Hindlimb muscle (tissue), 1 donor: Measurements from ENCODE around the gene GTPBP1. TPM values are rescaled to one million over a fixed set of nuclear protein-coding genes. Genes with fewer than 3 reads are reported as not detected.

ENCODE experiments used
- DNase-seq: peaks from one replicate; pipeline ENCODE4 v3.0.0-alpha.2; 2013
- polyA plus RNA-seq: library from polyadenylated mRNA; unstranded; fragments of 120-200 nt; gene quantifications from one replicate; pipeline ENCODE4 v1.2.1, GENCODE V29; 2013; ENCODE audit not compliant: insufficient read length

The GTPBP1 gene
- polyA plus RNA-seq, 1 donor: 35.8 TPM

- no peak for DNase-seq
Observed at GRCh38 chr22:38704654-38705234, 1.0 kb upstream of the GTPBP1 start.

- DNase-seq: peak; percentile 48
Observed at GRCh38 chr22:38706101-38706900, 557 bp downstream of the GTPBP1 start.

DNA sequence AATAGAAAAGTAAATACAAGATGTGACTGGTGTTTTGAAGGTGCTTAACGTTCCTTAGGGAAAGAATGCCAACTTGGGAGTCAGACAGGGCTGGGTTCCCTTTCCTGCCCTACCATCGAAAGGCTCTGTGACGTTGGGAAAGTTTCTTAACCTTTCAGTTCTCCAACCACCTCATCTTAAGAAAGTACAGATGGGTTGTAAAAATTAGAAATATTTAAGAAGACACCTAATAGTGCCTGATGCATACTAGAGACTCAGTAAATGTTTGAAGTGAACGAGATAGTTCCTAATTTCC lies 1.1 kb downstream of the GTPBP1 start:
- no peak for DNase-seq

DNA sequence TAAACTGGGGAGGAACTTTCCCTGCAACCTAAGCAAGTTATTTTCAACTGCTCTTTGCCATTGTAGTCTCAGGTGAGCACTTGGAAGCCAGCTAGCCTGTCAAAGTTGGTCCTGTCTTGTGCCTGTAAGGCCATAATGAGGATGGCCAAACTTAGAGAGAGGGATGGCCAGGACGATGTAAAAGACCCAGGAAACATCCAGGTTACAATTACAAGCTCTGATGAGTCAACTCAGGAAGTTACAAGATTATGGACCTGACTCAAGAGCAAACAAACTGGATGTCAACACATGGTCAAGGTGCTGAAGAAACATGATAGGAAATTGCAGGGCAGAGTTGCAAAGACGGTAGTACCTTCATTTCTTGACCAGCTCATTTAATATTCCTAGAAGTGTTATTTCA lies 1.6 kb downstream of the GTPBP1 start:
- no peak for DNase-seq

GRCh38 chr22:38707984-38708383 lies 2.2 kb downstream of the GTPBP1 start:
- DNase-seq: no peak

DNA sequence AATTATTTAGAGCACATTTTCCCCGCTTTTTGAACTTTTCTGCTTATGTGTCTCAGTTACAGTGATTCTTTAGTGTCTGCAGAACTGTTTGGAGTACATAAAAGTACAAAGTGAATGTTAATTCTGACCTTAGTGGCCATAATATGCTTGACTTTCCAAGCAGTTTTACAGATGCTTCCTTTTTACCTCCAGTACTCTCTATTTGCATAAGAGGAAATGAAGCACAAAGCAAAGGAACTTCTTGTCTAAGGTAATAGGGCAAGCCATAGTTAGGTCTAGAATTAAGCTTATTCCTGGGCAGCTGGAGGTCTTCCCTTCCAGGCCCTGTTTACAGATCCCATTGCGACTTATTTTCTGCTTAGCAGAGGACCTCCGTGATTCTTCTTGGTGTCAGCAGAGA lies 3.6 kb downstream of the GTPBP1 start:
- DNase-seq: no peak

- DNase-seq: no peak
Observed at GRCh38 chr22:38710351-38710750, 4.6 kb downstream of the GTPBP1 start.

DNA sequence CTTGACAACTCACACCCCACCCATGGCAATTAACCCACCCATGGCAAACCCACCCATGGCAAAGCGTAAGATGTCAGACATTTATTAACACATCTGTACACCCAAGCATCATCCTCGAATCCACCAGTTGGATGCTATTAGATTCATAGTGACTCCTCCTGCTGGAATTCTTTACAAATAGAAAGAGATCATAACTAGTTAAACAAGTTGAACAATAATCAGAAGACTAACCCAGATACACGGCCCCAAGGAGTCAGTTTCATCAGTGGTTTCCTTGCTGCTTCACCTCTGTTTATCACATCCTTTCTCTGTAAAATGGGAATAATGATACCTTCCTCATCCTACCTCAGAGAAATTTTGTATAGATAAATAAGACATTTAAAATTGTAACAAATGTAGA lies 5.1 kb downstream of the GTPBP1 start:
- no peak for DNase-seq

- no peak for DNase-seq
Observed at GRCh38 chr22:38712486-38713207, 6.9 kb downstream of the GTPBP1 start.

DNA sequence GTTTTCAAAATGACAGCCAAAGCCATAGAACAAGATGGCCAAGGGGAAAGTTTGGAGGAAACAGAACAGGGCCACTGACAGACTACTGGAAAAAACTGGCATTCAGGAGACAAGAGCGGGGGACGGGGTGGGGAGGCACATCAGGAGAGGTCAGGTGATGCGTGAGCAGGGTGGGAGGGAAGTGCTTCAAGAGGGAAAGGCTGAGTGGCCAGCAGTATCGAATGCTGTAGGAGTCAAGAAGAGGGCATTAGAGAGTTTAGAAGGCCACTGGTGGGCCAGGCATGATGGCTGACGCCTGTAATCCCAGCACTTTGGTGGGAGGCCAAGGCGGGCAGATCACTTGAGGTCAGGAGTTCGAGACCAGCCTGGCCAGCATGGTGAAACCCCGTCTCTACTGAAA lies 8.2 kb downstream of the GTPBP1 start:
- DNase-seq: no peak

GRCh38 chr22:38715176-38715764 lies 9.5 kb downstream of the GTPBP1 start:
- DNase-seq: no peak

GRCh38 chr22:38715852-38716251 lies 10.1 kb downstream of the GTPBP1 start:
- DNase-seq: no peak

- DNase-seq: no peak
Observed at GRCh38 chr22:38716271-38716670, 10.5 kb downstream of the GTPBP1 start.

DNA sequence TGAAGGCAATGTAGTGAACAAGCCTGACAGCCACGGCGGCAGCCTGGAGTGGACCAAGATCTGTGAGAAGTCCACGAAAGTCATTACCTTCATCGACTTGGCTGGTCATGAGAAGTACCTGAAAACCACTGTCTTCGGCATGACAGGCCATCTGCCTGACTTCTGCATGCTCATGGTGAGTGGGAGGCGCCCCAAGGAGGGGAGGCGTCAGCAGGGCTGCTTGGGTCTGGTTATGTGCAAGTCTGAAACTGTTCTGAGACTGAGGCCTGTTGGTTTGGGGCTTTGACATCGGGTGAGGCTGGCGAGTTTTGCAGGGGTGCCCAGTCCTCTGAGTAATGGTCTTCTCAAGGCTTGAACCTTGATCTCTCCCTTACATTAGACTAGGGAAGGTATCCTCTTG lies 11.1 kb downstream of the GTPBP1 start:
- DNase-seq: no peak

DNA sequence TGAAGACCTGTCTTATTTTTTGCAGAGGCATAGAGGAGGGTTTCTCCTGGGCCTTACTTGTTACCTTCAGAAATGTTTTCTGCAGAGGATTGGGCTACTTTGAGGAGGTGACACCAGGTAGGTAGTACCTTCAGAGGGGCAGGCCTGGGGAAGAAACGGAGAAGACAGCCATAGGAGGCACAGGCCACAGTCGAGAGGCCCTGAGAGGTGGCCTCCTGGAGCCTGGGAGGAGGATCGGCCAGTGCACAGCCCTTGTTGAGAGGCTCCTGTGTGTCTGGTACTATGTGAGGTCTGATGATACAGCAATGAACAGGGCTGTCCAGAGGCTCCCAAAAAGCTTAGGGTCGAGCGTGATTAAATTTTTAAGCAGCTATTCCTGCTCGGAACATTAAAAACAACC lies 11.5 kb downstream of the GTPBP1 start:
- no peak for DNase-seq

DNA sequence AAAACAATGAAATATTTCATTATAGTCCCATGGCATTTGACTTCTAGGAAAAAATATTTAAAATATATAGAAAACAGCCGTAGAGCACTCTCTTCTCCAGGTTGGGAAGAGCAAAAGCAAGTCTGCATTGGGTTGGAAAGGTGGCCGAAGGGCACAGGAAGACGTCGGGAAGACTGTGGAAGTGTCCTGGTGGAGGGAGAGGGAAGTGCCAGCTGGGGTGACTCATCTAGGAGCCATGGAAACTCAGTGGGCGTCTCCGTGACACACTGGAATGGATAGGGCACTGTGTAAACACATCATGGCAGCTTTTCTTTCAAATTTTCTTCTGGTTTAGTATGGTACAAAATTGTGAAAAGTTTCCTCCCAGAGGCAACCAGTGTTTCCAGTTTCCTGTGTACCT lies 12.7 kb downstream of the GTPBP1 start:
- no peak for DNase-seq

- no peak for DNase-seq
Observed at GRCh38 chr22:38719196-38719595, 13.5 kb downstream of the GTPBP1 start.

GRCh38 chr22:38720350-38720749 lies 14.6 kb downstream of the GTPBP1 start:
- DNase-seq: no peak

GRCh38 chr22:38721551-38721950 lies 15.8 kb downstream of the GTPBP1 start:
- DNase-seq: no peak

- no peak for DNase-seq
Observed at GRCh38 chr22:38724176-38724575, 18.4 kb downstream of the GTPBP1 start.

GRCh38 chr22:38724926-38725571 lies 19.3 kb downstream of the GTPBP1 start:
- no peak for DNase-seq

DNA sequence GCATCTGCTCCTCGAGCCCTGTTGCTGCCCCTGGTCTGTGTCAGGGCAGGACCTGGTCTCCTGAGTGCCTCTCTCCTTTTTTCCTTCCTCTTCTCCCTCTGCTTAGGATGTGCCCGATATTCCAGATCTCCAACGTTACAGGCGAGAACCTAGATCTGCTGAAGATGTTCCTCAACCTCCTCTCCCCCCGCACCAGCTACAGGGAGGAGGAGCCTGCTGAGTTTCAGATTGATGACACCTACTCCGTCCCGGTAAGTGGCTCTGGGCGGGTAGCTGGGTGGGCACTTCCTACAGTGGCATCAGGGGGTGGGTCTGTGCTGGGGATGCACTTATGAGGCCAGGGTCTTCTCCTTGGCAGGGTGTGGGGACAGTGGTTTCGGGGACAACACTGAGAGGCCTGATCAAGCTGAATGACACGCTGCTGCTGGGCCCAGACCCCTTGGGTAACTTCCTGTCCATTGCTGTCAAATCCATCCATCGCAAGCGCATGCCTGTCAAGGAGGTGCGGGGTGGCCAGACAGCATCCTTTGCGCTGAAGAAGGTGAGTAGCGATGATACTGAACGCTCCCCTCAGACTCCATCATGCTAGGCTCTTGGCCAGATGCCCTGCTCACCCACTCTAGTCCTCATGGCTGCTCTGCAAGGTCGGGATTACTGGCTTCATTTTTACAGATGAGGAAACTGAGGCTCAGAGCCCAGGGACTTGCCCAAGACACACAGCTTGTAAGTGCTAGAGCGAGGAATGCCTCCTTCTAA lies 20.3 kb downstream of the GTPBP1 start:
- DNase-seq: no peak
